Neuron (in vitro differentiated cells): ENCODE data around the gene MCU.

Experiments
- H2AFZ ChIP-seq: one replicate; pipeline ENCODE4 v1.6.1; 2013; ENCODE audit warnings: low read depth, mild to moderate bottlenecking, inconsistent platforms, low read length, moderate library complexity
- H3K27me3 ChIP-seq: one replicate; pipeline ENCODE4 v1.6.1; 2013; ENCODE audit warnings: low read length; ENCODE audit not compliant: insufficient read depth
- H3K36me3 ChIP-seq: one replicate; pipeline ENCODE4 v1.6.1; 2013; ENCODE audit warnings: low read length; ENCODE audit not compliant: insufficient read depth
- H3K4me1 ChIP-seq: one replicate; pipeline ENCODE4 v1.6.1; 2013; ENCODE audit warnings: low read length; ENCODE audit not compliant: insufficient read depth
- H3K4me3 ChIP-seq: 2 replicates; pipeline ENCODE4 v1.5.1; 2013; ENCODE audit warnings: mild to moderate bottlenecking, low read length, moderate library complexity
- H3K9me3 ChIP-seq: one replicate; pipeline ENCODE4 v1.6.1; 2013; ENCODE audit warnings: low read length

Gene MCU

DNA sequence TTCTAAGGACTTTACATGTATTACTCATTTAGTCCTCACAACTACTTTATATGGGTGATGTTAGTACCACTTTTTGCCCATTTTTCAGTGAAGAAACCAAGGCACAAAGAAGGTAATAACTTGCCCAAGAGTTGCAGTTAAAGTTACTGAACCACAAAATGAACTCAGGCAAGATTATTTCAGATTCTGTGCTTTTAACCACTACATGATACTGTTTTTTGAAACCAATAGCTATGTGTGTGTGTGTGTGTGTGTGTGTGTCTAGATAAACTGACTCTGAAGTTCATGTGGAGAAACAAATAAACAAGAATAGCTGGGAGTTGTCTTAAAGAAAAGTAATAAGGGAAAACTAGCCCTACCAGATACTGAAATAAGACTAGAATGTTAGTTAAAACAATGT lies 140.8 kb downstream of the MCU start:
- no peak overlapping the region for H2AFZ ChIP-seq
- H3K4me1 ChIP-seq = no peaks in the 10 kb centered on the region
- H3K36me3 ChIP-seq = no peaks in the 10 kb centered on the region
- H3K4me3 ChIP-seq = no peak overlapping the region
- H3K27me3 ChIP-seq = no peaks in the 10 kb centered on the region
- no peaks in the 10 kb centered on the region for H3K9me3 ChIP-seq

DNA sequence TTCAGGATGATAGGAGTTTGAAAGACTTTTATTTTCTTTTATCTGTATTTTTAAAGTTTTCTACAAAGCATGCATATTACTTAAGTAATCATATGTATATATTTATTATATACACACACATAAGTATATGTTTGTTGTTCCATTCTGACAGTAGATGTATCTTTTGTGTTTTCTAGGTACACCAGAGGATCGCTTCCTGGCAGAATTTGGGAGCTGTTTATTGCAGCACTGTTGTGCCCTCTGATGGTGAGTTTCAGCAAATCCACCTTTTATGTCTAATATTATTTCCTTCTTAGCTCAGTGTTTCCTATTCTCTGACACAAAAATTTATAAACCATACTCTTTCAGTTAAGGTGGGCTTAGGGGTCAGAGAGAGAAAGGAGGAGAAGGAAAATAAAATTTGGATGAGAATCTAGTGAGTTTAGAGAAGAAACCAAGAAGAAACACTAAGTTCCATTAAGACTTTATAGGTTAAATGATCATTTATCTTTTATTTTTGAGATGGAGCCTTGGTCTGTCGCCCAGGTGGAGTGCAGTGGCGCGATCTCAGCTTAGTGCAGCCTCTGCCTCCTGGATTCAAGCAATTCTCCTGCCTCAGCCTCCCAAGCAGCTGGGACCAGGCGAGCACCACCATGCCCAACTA lies 142.4 kb downstream of the MCU start:
- Histone ChIP-seq H3K9me3 (no peaks in the 10 kb centered on the region), H3K27me3 (no peaks in the 10 kb centered on the region), H2AFZ (no peak overlapping the region), H3K36me3 (no peaks in the 10 kb centered on the region), H3K4me1 (no peaks in the 10 kb centered on the region), H3K4me3 (no peak overlapping the region)

DNA sequence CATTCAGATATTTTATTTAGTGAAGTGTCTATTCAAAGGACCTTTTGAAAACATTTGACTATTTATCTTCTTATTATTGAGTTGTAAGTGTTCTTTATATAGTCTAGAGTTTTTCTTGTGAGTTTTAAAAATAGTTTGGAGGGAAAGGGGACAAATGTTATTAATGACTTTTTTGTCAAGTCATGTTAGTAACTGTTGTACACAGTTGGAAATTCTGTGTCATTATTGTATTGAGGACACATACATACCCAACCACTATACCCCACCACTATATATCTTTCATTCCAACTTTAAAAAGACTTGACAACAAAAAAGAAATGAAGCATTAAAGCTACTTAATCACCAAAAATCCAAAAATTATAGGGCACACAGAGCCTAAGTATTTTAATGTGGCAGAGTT lies 148.4 kb downstream of the MCU start:
- no peak overlapping the region for H2AFZ ChIP-seq
- H3K4me3 ChIP-seq = no peak overlapping the region
- no peaks in the 10 kb centered on the region for H3K27me3 ChIP-seq
- no peaks in the 10 kb centered on the region for H3K36me3 ChIP-seq
- no peaks in the 10 kb centered on the region for H3K9me3 ChIP-seq
- H3K4me1 ChIP-seq = no peaks in the 10 kb centered on the region

DNA sequence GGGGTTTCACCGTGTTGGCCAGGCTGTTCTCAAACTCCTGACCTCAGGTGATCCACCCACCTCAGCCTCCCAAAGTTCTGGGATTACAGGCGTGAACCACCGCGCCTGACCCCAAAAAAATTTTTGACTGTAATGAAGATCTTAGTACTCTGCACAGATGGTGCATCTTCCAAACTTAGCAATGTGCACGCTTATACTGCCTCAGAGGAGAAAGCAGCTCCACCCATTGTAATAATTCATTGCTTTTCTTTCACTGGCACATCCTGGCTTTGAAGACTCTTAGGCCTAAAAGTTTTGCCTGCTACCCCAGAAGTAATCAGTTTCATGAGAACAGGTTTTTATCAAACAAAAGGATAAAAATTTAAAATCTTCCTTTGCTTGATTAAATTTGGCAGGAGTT lies 149.5 kb downstream of the MCU start:
- H3K27me3 ChIP-seq = no peaks in the 10 kb centered on the region
- no peaks in the 10 kb centered on the region for H3K36me3 ChIP-seq
- no peaks in the 10 kb centered on the region for H3K4me1 ChIP-seq
- H2AFZ ChIP-seq = no peak overlapping the region
- H3K4me3 ChIP-seq = no peak overlapping the region
- H3K9me3 ChIP-seq = no peaks in the 10 kb centered on the region

DNA sequence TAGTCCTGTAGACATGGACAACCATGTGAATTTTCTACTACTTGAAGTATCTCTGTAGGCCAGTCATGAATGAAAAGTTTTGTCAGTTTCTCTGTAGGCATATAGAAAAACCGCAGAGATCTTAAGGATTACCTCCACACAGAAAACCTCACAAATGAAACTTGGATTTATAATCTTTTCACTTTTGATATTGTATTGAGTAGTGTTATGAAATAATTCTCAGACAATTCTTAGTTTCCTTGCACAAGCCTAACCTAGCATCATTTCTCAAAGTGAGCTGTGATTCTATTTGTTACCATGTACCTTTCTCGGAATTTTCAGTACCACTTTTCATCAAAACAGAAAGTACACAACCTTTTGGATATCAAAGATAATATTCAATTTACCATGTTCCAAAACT lies 150.2 kb downstream of the MCU start:
- no peak overlapping the region for H3K4me3 ChIP-seq
- H3K4me1 ChIP-seq = no peaks in the 10 kb centered on the region
- no peak overlapping the region for H2AFZ ChIP-seq
- H3K9me3 ChIP-seq = no peaks in the 10 kb centered on the region
- H3K27me3 ChIP-seq = no peaks in the 10 kb centered on the region
- H3K36me3 ChIP-seq = no peaks in the 10 kb centered on the region

DNA sequence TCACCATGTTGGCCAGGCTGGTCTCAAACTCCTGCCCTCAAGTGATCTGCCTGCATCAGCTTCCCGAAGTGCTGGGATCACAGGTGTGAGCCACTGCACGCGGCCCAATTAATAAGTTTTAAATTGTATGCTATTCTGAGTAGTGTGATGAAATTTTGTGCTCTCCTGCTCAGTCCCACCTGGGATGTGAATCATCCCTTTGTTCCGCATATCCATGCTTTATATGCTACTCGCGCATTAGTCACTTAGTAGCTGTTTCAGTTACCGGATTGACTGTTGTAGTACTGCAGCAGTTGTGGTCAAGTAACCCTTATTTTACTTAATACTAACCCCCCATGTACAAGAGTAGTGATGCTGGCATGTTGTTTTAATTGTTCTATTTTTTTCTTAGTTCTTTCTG lies 154.3 kb downstream of the MCU start:
- Histone ChIP-seq H3K9me3 (no peaks in the 10 kb centered on the region), H2AFZ (no peak overlapping the region), H3K4me3 (no peak overlapping the region), H3K36me3 (no peaks in the 10 kb centered on the region), H3K4me1 (no peaks in the 10 kb centered on the region), H3K27me3 (no peaks in the 10 kb centered on the region)

DNA sequence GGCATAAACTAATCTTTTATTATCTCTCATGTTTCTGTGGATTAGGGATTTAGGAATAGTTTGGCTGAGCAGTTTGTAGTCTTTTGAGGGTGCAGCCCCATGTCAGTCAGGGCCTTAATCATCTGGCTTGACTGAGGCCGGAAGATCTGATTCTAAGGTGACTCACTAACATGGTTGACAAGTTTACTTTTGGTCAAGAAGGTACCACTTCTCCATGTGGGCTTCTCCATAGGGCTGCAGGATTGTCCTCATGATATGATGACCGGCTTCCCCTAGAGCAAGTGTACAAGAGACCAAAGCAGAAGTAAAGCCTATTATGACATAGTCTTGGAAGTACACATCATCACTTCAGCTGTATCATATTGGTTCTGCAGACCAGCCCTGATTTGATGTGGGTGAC lies 155.7 kb downstream of the MCU start:
- Histone ChIP-seq H3K4me3 (no peak overlapping the region), H3K9me3 (peaks cover 3% of the 10 kb centered on the region), H3K36me3 (no peaks in the 10 kb centered on the region), H3K4me1 (no peaks in the 10 kb centered on the region), H2AFZ (no peak overlapping the region), H3K27me3 (no peaks in the 10 kb centered on the region)

DNA sequence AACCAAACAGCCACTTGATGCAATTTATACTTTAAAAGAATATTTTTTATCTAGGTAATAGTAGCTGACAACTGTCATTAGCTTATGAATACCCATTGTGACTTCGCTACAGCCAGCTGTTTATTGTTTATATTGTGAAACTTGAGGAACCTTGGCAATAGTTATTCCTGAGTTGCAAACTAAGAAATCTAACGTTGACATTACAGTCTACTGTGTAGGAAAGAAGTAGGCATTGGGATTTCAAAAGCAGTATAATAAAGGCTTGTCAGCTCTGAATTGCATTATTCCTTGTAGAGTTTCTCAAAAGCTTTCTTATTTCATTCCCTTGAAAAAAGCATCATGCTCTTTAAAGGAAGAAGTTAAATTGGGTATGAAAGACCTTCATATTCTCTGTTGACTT lies 158.9 kb downstream of the MCU start:
- no peaks in the 10 kb centered on the region for H3K4me1 ChIP-seq
- H3K4me3 ChIP-seq = no peak overlapping the region
- no peak overlapping the region for H2AFZ ChIP-seq
- H3K9me3 ChIP-seq = peaks cover 3% of the 10 kb centered on the region
- no peaks in the 10 kb centered on the region for H3K36me3 ChIP-seq
- H3K27me3 ChIP-seq = no peaks in the 10 kb centered on the region

DNA sequence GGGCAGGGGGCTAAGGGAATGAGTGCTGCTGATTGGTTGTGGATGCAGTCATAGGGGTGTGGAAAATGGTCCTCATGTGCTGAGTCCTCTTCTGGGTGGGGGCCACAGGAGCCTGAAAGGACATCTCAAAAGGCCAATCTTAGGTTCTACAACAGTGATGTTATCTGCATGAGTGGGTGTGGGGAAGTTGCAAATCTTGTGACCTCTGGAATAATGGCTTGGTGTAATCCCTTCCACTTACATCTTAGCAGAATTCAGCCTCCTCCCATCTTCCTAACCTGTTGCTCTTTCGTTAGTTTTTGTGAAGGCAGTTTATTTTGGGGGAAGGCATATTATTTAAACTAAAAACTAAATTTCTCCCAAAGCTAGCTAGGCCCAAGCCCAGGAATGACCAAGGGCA lies 159.6 kb downstream of the MCU start:
- Histone ChIP-seq H3K4me3 (no peak overlapping the region), H2AFZ (no peak overlapping the region), H3K27me3 (no peaks in the 10 kb centered on the region), H3K36me3 (no peaks in the 10 kb centered on the region), H3K9me3 (peaks cover 3% of the 10 kb centered on the region), H3K4me1 (no peaks in the 10 kb centered on the region)

DNA sequence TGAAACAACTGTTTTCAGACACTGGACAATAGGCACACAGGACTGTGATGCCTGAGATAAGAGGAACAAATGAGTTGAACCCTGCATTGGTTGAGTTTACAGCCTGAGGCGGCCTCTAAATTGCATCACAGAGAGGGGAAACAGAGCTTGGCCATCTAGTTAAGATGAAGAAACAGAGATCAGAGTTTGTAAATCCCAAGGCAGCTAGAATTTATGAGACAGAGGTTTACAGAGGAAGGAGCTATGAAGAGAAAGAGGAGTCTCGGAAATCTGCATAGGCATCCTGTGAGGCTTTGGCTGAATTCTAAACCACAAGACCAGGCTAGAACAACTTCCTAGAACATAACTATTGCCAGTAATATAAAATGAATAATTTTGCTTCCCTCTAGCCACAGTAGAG lies 160.6 kb downstream of the MCU start:
- Histone ChIP-seq H2AFZ (no peak overlapping the region), H3K27me3 (no peaks in the 10 kb centered on the region), H3K4me3 (no peak overlapping the region), H3K4me1 (no peaks in the 10 kb centered on the region), H3K36me3 (no peaks in the 10 kb centered on the region), H3K9me3 (peaks cover 3% of the 10 kb centered on the region)

DNA sequence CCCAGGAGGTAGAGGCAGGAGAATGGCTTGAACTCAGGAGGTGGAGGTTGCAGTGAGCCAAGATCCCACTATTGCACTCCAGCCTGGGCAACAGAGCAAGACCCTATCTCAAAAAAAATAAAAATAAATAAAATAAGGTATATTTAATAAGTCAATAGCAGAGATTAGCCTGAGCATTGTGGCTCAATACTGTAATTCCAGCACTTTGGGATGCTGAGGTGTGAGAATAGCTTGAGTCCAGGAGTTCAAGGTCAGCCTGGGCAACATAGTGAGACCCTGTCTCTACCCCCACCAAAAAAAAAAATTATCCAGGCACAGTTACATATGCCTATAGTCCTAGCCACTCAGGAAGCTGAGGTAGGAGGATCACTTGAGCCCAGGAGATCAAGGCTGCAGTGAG lies 163.2 kb downstream of the MCU start:
- H2AFZ ChIP-seq = no peak overlapping the region
- H3K9me3 ChIP-seq = peaks cover 4% of the 10 kb centered on the region
- H3K4me1 ChIP-seq = no peaks in the 10 kb centered on the region
- no peaks in the 10 kb centered on the region for H3K27me3 ChIP-seq
- peaks cover under 1% of the 10 kb centered on the region for H3K36me3 ChIP-seq
- no peak overlapping the region for H3K4me3 ChIP-seq

DNA sequence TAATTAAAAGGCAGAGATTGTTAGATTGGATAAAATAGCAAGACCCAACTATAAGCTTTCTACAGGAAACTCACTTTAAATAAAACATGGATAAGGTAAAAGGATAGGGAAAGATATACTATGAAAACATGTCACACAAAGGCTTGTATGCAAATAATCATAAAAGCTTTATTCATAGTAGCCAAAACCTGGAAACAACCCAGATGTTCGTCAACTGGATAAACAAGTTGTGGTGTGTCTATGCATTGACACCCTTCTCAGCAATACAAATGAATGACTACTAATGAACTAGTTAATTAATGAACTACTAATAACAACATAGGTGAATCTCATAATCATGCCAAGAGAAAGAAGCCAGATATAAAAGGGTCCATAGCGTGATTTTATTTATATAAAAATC lies 163.8 kb downstream of the MCU start:
- peaks cover 6% of the 10 kb centered on the region for H3K36me3 ChIP-seq
- no peak overlapping the region for H3K4me3 ChIP-seq
- H2AFZ ChIP-seq = no peak overlapping the region
- no peaks in the 10 kb centered on the region for H3K4me1 ChIP-seq
- peaks cover 4% of the 10 kb centered on the region for H3K9me3 ChIP-seq
- H3K27me3 ChIP-seq = no peaks in the 10 kb centered on the region

DNA sequence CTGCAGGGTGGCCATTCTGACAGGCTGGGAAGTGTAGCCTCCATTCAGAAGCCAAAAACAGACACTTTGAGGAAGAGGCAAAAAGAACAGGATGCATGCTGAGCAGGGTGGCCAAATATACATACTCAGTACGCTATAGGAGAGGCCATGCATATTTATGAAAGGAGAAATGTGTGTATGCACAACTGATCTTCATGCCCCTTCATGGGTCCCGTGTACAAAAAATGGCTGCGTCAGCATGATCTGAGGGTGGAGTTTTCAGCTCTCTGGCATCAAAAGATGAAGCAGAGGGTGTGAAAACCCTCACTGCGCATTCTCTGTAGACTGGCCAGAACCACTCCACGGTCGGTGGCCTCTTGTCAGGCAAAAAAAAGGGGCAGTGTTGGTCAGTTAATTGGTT lies 166.1 kb downstream of the MCU start:
- peaks cover 2% of the 10 kb centered on the region for H3K9me3 ChIP-seq
- no peak overlapping the region for H2AFZ ChIP-seq
- H3K4me1 ChIP-seq = no peaks in the 10 kb centered on the region
- H3K36me3 ChIP-seq = peaks cover 10% of the 10 kb centered on the region
- no peaks in the 10 kb centered on the region for H3K27me3 ChIP-seq
- no peak overlapping the region for H3K4me3 ChIP-seq

DNA sequence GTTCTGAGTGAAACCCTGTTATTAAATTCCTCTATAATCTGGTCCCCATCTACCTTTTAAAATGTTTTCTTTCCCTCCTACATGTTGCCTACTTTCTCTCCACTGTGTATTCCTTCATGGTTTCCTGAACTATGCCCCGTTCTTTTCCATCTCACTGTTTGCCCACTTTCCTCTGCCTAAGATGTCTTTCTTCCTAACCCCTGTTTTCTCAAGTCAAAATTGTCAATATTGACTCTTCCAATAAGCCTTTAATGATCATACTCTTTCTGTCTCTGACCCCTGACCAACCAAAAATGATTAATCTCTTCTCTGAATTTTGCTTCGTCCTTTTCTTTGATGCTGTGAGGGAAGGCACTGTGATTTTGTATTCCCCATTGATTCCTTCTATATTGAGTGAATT lies 171.0 kb downstream of the MCU start:
- Histone ChIP-seq H3K27me3 (no peaks in the 10 kb centered on the region), H3K36me3 (peaks cover 13% of the 10 kb centered on the region), H3K4me3 (no peak overlapping the region), H3K4me1 (no peaks in the 10 kb centered on the region), H3K9me3 (peaks cover 2% of the 10 kb centered on the region), H2AFZ (no peak overlapping the region)
